Keratinocyte (primary cell): ENCODE results near the gene ADGRB3. TPM values are rescaled to one million over a fixed set of nuclear protein-coding genes. Genes with fewer than 3 reads are reported as not detected.

Source experiments
- DNase-seq: peaks from one replicate; pipeline ENCODE4 v3.0.0-alpha.2; 2011; ENCODE audit warnings: low read depth, missing footprints, low spot score
- FAIRE-seq: peaks from 2 replicates; lab custom pipeline; 2011; peaks lifted over from hg19 to GRCh38; lab: Jason Lieb, UNC
- H2AFZ ChIP-seq: 2 replicates; pipeline ENCODE4 v1.6.0; 2012; ENCODE audit warnings: low read length, control low read depth, inconsistent platforms; ENCODE audit not compliant: control insufficient read depth
- H3K27ac ChIP-seq: 2 replicates; pipeline ENCODE4 v1.5.1; 2011; ENCODE audit warnings: low read length; ENCODE audit not compliant: control insufficient read depth, insufficient read depth
- H3K27me3 ChIP-seq: 3 replicates; pipeline ENCODE4 v1.6.0; 2011; ENCODE audit warnings: low read length; ENCODE audit not compliant: control insufficient read depth, insufficient read depth; ENCODE audit errors: extremely low read depth
- H3K36me3 ChIP-seq, 2 experiments: 2 replicates in 1 of 2; 3 replicates in 1 of 2; pipeline ENCODE4 v1.5.1; 2011; ENCODE audit warnings: low read length in 2 of 2, mild to moderate bottlenecking in 1 of 2; ENCODE audit not compliant: control insufficient read depth in 2 of 2, insufficient read depth in 2 of 2; ENCODE audit errors: extremely low read depth in 1 of 2
- H3K4me1 ChIP-seq: 3 replicates; pipeline ENCODE4 v1.5.1; 2011; ENCODE audit warnings: low read length; ENCODE audit not compliant: control insufficient read depth, insufficient read depth; ENCODE audit errors: extremely low read depth
- H3K4me2 ChIP-seq: 3 replicates; pipeline ENCODE4 v1.6.0; 2011; ENCODE audit warnings: low read depth, low read length; ENCODE audit not compliant: control insufficient read depth, insufficient read depth; ENCODE audit errors: extremely low read depth
- H3K4me3 ChIP-seq, 3 experiments: fragments of 200-600 bp in 1 of 3; sonication (generic) in 1 of 3; 2 replicates in 2 of 3; 3 replicates in 1 of 3; pipeline ENCODE4 v1.5.1; 2011 to 2016; ENCODE audit warnings: low read length in 3 of 3, mild to moderate bottlenecking in 3 of 3, control low read depth in 2 of 3, inconsistent platforms in 1 of 3, low read depth in 1 of 3, mixed read lengths in 1 of 3, mixed run types in 1 of 3, moderate library complexity in 1 of 3; ENCODE audit not compliant: control insufficient read depth in 2 of 3, insufficient read depth in 2 of 3; ENCODE audit errors: extremely low read depth in 1 of 3
- H3K79me2 ChIP-seq: 2 replicates; pipeline ENCODE4 v1.6.0; 2012; ENCODE audit warnings: low read length; ENCODE audit not compliant: control insufficient read depth, insufficient read depth
- H3K9ac ChIP-seq: 3 replicates; pipeline ENCODE4 v1.6.0; 2011; ENCODE audit warnings: low read length; ENCODE audit not compliant: control insufficient read depth, insufficient read depth; ENCODE audit errors: extremely low read depth
- H3K9me1 ChIP-seq: 3 replicates; pipeline ENCODE4 v1.6.0; 2011; ENCODE audit warnings: low read length; ENCODE audit not compliant: control insufficient read depth, insufficient read depth; ENCODE audit errors: extremely low read depth
- H3K9me3 ChIP-seq: 2 replicates; pipeline ENCODE4 v1.5.1; 2012; ENCODE audit warnings: low read depth, low read length; ENCODE audit not compliant: control insufficient read depth
- H4K20me1 ChIP-seq: 3 replicates; pipeline ENCODE4 v1.6.0; 2011; ENCODE audit warnings: low read length; ENCODE audit not compliant: control insufficient read depth, insufficient read depth; ENCODE audit errors: extremely low read depth
- CTCF ChIP-seq, 3 experiments: IDR thresholded peaks in 1 of 3; conservative IDR thresholded peaks in 1 of 3; optimal IDR thresholded peaks in 1 of 3; 2 replicates in 2 of 3; 3 replicates in 1 of 3; pipeline versions ENCODE3 to v1.5.1; 2011; ENCODE audit warnings: low read length in 3 of 3, mild to moderate bottlenecking in 3 of 3, moderate library complexity in 2 of 3, control low read depth in 1 of 3, inconsistent platforms in 1 of 3; ENCODE audit not compliant: insufficient read depth in 2 of 3; ENCODE audit errors: extremely low read depth in 1 of 3
- EZH2 ChIP-seq: IDR thresholded peaks from one replicate; pipeline ENCODE4 v1.6.1; 2012; ENCODE audit warnings: inconsistent platforms, mild to moderate bottlenecking, low read length, moderate library complexity
- dilution Hi-C: fragments of 300-500 bp; cut with MboI; formaldehyde crosslinking; loops from one replicate; pipeline ENCODE4 v1.7.0; 2020; ENCODE audit warnings: low sequenced_read_pairs; ENCODE audit not compliant: extremely low pct_ligation_motif_present
- polyA plus RNA-seq, 5 experiments: library from polyadenylated mRNA; depleted of rRNA in 3 of 5; stranded (reverse) in 3 of 5; stranded (forward) in 1 of 5; unstranded in 1 of 5; fragments of >200 nt; gene quantifications; 1 replicate in 1 of 5; 2 replicates in 3 of 5; 3 replicates in 1 of 5; pipeline versions ENCODE4 v1.2.1 to v1.2.3, GENCODE V29; 2011 to 2012; ENCODE audit warnings: missing spikeins in 2 of 5, low read depth in 1 of 5, low replicate concordance in 1 of 5

The ADGRB3 gene
- polyA plus RNA-seq, 1 donor (not counting 4 experiments of a cell fraction or from before 2014, with no cell fraction given): not detected

GRCh38 chr6:69019832-69020231 is 384.8 kb downstream of the ADGRB3 start:
- H3K36me3 ChIP-seq: no peaks in the 10 kb centered on the region
- dilution Hi-C loops: no loop called here
- H3K9me1 ChIP-seq: no peaks in the 10 kb centered on the region
- no peak overlapping the region for H2AFZ ChIP-seq
- TF ChIP-seq CTCF (optimal IDR thresholded peaks at IDR 0.05 in 1 of 3, IDR thresholded peaks at IDR 0.05 in 1 of 3, conservative IDR thresholded peaks at IDR 0.05 in 1 of 3; ENCODE audit: extremely low read depth in 1 of 3, insufficient read depth in 2 of 3, low read length in 3 of 3): no peak
- no peak for TF ChIP-seq EZH2
- H3K9ac ChIP-seq: no peak overlapping the region
- H3K4me3 ChIP-seq: no peak overlapping the region
- H3K4me1 ChIP-seq: no peaks in the 10 kb centered on the region
- H3K27ac ChIP-seq: no peak overlapping the region
- H3K9me3 ChIP-seq: no peaks in the 10 kb centered on the region
- H4K20me1 ChIP-seq: no peaks in the 10 kb centered on the region
- H3K27me3 ChIP-seq: no peaks in the 10 kb centered on the region
- FAIRE-seq (no peak), DNase-seq (no peak)
- H3K79me2 ChIP-seq: no peaks in the 10 kb centered on the region
- H3K4me2 ChIP-seq: no peak overlapping the region

GRCh38 chr6:69022993-69023392 is 387.9 kb downstream of the ADGRB3 start:
- no peaks in the 10 kb centered on the region for H3K79me2 ChIP-seq
- no peak for DNase-seq
- no peaks in the 10 kb centered on the region for H3K27me3 ChIP-seq

More at GRCh38 chr6:69022993-69023392, 387.9 kb downstream of the ADGRB3 start:
- Histone ChIP-seq H3K9me3 (no peaks in the 10 kb centered on the region), H3K9ac (no peak overlapping the region), H3K27ac (no peak overlapping the region), H3K36me3 (no peaks in the 10 kb centered on the region), H4K20me1 (no peaks in the 10 kb centered on the region), H3K9me1 (no peaks in the 10 kb centered on the region), H3K4me2 (no peak overlapping the region), H2AFZ (no peak overlapping the region), H3K4me1 (no peaks in the 10 kb centered on the region), H3K4me3 (no peak overlapping the region)
- FAIRE-seq: no peak
- dilution Hi-C loops: no loop called here
- no peak for TF ChIP-seq EZH2
- no peak for TF ChIP-seq CTCF (optimal IDR thresholded peaks at IDR 0.05 in 1 of 3, IDR thresholded peaks at IDR 0.05 in 1 of 3, conservative IDR thresholded peaks at IDR 0.05 in 1 of 3; ENCODE audit: extremely low read depth in 1 of 3, insufficient read depth in 2 of 3, low read length in 3 of 3)
